Measurements from ENCODE around the gene CHRND. TPM values are rescaled to one million over a fixed set of nuclear protein-coding genes. Genes with fewer than 3 reads are reported as not detected.

CHRND gene
- polyA plus RNA-seq, 1 donor from 2014 or later = not detected

GRCh38 chr2:232567721-232568120 is 41.8 kb downstream of the CHRND start:
- H2AFZ ChIP-seq (ENCODE audit: low read depth, low read length) = no peak overlapping the region
- no peaks in the 10 kb centered on the region for H3F3A ChIP-seq (ENCODE audit: insufficient read depth, low read length, poor library complexity, severe bottlenecking)
- no peaks in the 10 kb centered on the region for H3K79me2 ChIP-seq (replicated peaks; ENCODE audit: insufficient read depth, low read length)
- no peaks in the 10 kb centered on the region for H3K27me3 ChIP-seq (ENCODE audit: insufficient read depth, low read depth, low read length)
- H3K9me3 ChIP-seq (ENCODE audit: low read length) = no peaks in the 10 kb centered on the region
- no peaks in the 10 kb centered on the region for H3K36me3 ChIP-seq (ENCODE audit: insufficient read depth, low read length)
- H3K4me2 ChIP-seq (ENCODE audit: low read length) = no peak overlapping the region
- no peaks in the 10 kb centered on the region for H3K9me2 ChIP-seq (ENCODE audit: insufficient read depth, low read length)
- no peak overlapping the region for H3K27ac ChIP-seq (ENCODE audit: low read length)
- no peaks in the 10 kb centered on the region for H4K20me1 ChIP-seq (ENCODE audit: insufficient read depth)
- no peak overlapping the region for H3K4me3 ChIP-seq (ENCODE audit: low read length)
- no peak overlapping the region for H3K9ac ChIP-seq (ENCODE audit: low read length)
- TF ChIP-seq RAD21 (conservative IDR thresholded peaks at IDR 0.05) = no peak
- no peak for TF ChIP-seq CTCF (IDR thresholded peaks at IDR 0.05; ENCODE audit: poor library complexity, severe bottlenecking)
- TF ChIP-seq REST (IDR thresholded peaks at IDR 0.05; ENCODE audit: borderline replicate concordance) = no peak
- TF ChIP-seq MXI1 (conservative IDR thresholded peaks at IDR 0.05; ENCODE audit: poor library complexity, severe bottlenecking) = no peak
- TF ChIP-seq EZH2 (IDR thresholded peaks at IDR 0.05; ENCODE audit: borderline replicate concordance, insufficient read depth, low read length, poor library complexity, severe bottlenecking) = no peak
- no peak for TF ChIP-seq TAF1 (IDR thresholded peaks at IDR 0.05; ENCODE audit: low read depth)
- TF ChIP-seq POLR2AphosphoS5 (IDR thresholded peaks at IDR 0.05) = no peak
- no peak for TF ChIP-seq SMC3 (conservative IDR thresholded peaks at IDR 0.05; ENCODE audit: poor library complexity)
- no peak for TF ChIP-seq EP300 (conservative IDR thresholded peaks at IDR 0.05; ENCODE audit: poor library complexity, severe bottlenecking)

GRCh38 chr2:232568161-232568560 is 42.2 kb downstream of the CHRND start:
- Histone ChIP-seq H2AFZ (ENCODE audit: low read depth, low read length) (no peak overlapping the region), H3K36me3 (ENCODE audit: insufficient read depth, low read length) (no peaks in the 10 kb centered on the region), H3K4me2 (ENCODE audit: low read length) (no peak overlapping the region), H3K4me3 (ENCODE audit: low read length) (no peak overlapping the region), H3K9ac (ENCODE audit: low read length) (no peak overlapping the region), H3K27ac (ENCODE audit: low read length) (no peak overlapping the region), H3K27me3 (ENCODE audit: insufficient read depth, low read depth, low read length) (no peaks in the 10 kb centered on the region), H3K79me2 (replicated peaks; ENCODE audit: insufficient read depth, low read length) (no peaks in the 10 kb centered on the region), H3K9me3 (ENCODE audit: low read length) (no peaks in the 10 kb centered on the region), H4K20me1 (ENCODE audit: insufficient read depth) (no peaks in the 10 kb centered on the region), H3K9me2 (ENCODE audit: insufficient read depth, low read length) (no peaks in the 10 kb centered on the region), H3F3A (ENCODE audit: insufficient read depth, low read length, poor library complexity, severe bottlenecking) (no peaks in the 10 kb centered on the region)
- TF ChIP-seq EP300 (conservative IDR thresholded peaks at IDR 0.05; ENCODE audit: poor library complexity, severe bottlenecking) (no peak), RAD21 (conservative IDR thresholded peaks at IDR 0.05) (no peak)

GRCh38 chr2:232569541-232569940 is 43.6 kb downstream of the CHRND start:
- Histone ChIP-seq H3K79me2 (replicated peaks; ENCODE audit: insufficient read depth, low read length) (no peaks in the 10 kb centered on the region), H3K9me2 (ENCODE audit: insufficient read depth, low read length) (no peaks in the 10 kb centered on the region), H3F3A (ENCODE audit: insufficient read depth, low read length, poor library complexity, severe bottlenecking) (no peaks in the 10 kb centered on the region), H3K27me3 (ENCODE audit: insufficient read depth, low read depth, low read length) (no peaks in the 10 kb centered on the region), H2AFZ (ENCODE audit: low read depth, low read length) (no peak overlapping the region), H4K20me1 (ENCODE audit: insufficient read depth) (no peaks in the 10 kb centered on the region), H3K4me3 (ENCODE audit: low read length) (no peak overlapping the region), H3K4me2 (ENCODE audit: low read length) (no peak overlapping the region), H3K27ac (ENCODE audit: low read length) (no peak overlapping the region), H3K9ac (ENCODE audit: low read length) (no peak overlapping the region), H3K9me3 (ENCODE audit: low read length) (no peaks in the 10 kb centered on the region), H3K36me3 (ENCODE audit: insufficient read depth, low read length) (no peaks in the 10 kb centered on the region)
- TF ChIP-seq SMC3 (conservative IDR thresholded peaks at IDR 0.05; ENCODE audit: poor library complexity) (no peak), CTCF (IDR thresholded peaks at IDR 0.05; ENCODE audit: poor library complexity, severe bottlenecking) (no peak), POLR2AphosphoS5 (IDR thresholded peaks at IDR 0.05) (no peak), EP300 (conservative IDR thresholded peaks at IDR 0.05; ENCODE audit: poor library complexity, severe bottlenecking) (no peak), REST (IDR thresholded peaks at IDR 0.05; ENCODE audit: borderline replicate concordance) (no peak), EZH2 (IDR thresholded peaks at IDR 0.05; ENCODE audit: borderline replicate concordance, insufficient read depth, low read length, poor library complexity, severe bottlenecking) (no peak), RAD21 (conservative IDR thresholded peaks at IDR 0.05) (no peak), TAF1 (IDR thresholded peaks at IDR 0.05; ENCODE audit: low read depth) (no peak)

Measured in neural cell (in vitro differentiated cells).